OCI-LY7 (cell line): Measurements from ENCODE around the gene RPS14. TPM values are rescaled to one million over a fixed set of nuclear protein-coding genes. Genes with fewer than 3 reads are reported as not detected.

ENCODE experiments used
- BruUV-seq: library from RNA; stranded (reverse); fragments of 400-500 nt; replicated peaks from 2 replicates; lab custom pipeline; 2021; lab: Mats Ljungman, UMichigan
- CTCF ChIA-PET: fragments of 300-600 bp; sonication (Branson Sonifier 250); formaldehyde crosslinking; loops from one replicate; lab custom pipeline; 2022; ENCODE audit warnings: antibody characterized with exemption; ENCODE audit not compliant: unreplicated experiment; lab: Charles Lee
- POLR2A ChIA-PET: fragments of 300-600 bp; sonication (Branson Sonifier 250); formaldehyde crosslinking; loops from one replicate; lab custom pipeline; 2022; ENCODE audit warnings: antibody characterized with exemption; lab: Charles Lee
- DNase-seq: peaks from one replicate; pipeline ENCODE4 v3.0.0-alpha.2; 2015; ENCODE audit warnings: low spot score
- H2AFZ ChIP-seq: fragments of 200-600 bp; sonication (generic), shearing (Covaris generic); 2 replicates; pipeline ENCODE4 v1.6.1; 2014; ENCODE audit warnings: mild to moderate bottlenecking, antibody characterized with exemption, low read length, moderate library complexity
- H3K27ac ChIP-seq: fragments of 200-600 bp; sonication (generic); 2 replicates; pipeline ENCODE4 v1.5.1; 2014; ENCODE audit warnings: mixed run types, low read depth, mild to moderate bottlenecking, moderate library complexity, low read length, inconsistent platforms; ENCODE audit not compliant: poor library complexity, severe bottlenecking
- H3K36me3 ChIP-seq: fragments of 200-600 bp; sonication (generic); 2 replicates; pipeline ENCODE4 v1.6.1; 2014; ENCODE audit warnings: mild to moderate bottlenecking, antibody characterized with exemption, low read length, moderate library complexity, mixed read lengths; ENCODE audit not compliant: insufficient read depth
- H3K4me1 ChIP-seq: fragments of 200-600 bp; sonication (generic); 2 replicates; pipeline ENCODE4 v1.5.1; 2014; ENCODE audit warnings: mild to moderate bottlenecking, low read length; ENCODE audit not compliant: insufficient read depth, poor library complexity, severe bottlenecking
- H3K4me2 ChIP-seq: fragments of 200-600 bp; sonication (generic); 2 replicates; pipeline ENCODE4 v1.6.1; 2014; ENCODE audit warnings: mild to moderate bottlenecking, low read length
- H3K4me3 ChIP-seq: fragments of 200-600 bp; sonication (generic); 2 replicates; pipeline ENCODE4 v1.5.1; 2014; ENCODE audit warnings: mild to moderate bottlenecking, low read depth, low read length; ENCODE audit not compliant: poor library complexity, severe bottlenecking
- H3K79me2 ChIP-seq: fragments of 200-600 bp; sonication (generic); 2 replicates; pipeline ENCODE4 v1.6.1; 2016; ENCODE audit warnings: low read depth, mild to moderate bottlenecking, low read length, moderate library complexity, mixed read lengths; ENCODE audit not compliant: insufficient read depth
- H3K9me2 ChIP-seq: fragments of 200-600 bp; sonication (generic); 2 replicates; pipeline ENCODE4 v1.6.1; 2016; ENCODE audit warnings: mild to moderate bottlenecking, low read length, mixed read lengths; ENCODE audit not compliant: insufficient read depth
- H3K9me3 ChIP-seq: fragments of 200-600 bp; sonication (generic); 2 replicates; pipeline ENCODE4 v1.6.1; 2014; ENCODE audit warnings: mild to moderate bottlenecking, mixed run types, low read length, mixed read lengths
- H4K20me1 ChIP-seq: fragments of 200-600 bp; sonication (generic); 2 replicates; pipeline ENCODE4 v1.6.1; 2014; ENCODE audit warnings: mild to moderate bottlenecking, antibody characterized with exemption, low read length, moderate library complexity, mixed read lengths; ENCODE audit not compliant: insufficient read depth
- CTCF ChIP-seq: fragments of 200-600 bp; sonication (generic); conservative IDR thresholded peaks from 2 replicates; pipeline ENCODE4 v1.5.1; 2014; ENCODE audit warnings: mild to moderate bottlenecking, antibody characterized with exemption, low read length, moderate library complexity, mixed read lengths
- EZH2phosphoT487 ChIP-seq: fragments of 200-600 bp; sonication (generic); IDR thresholded peaks from 2 replicates; pipeline ENCODE4 v1.6.1; 2018; ENCODE audit warnings: low read depth, borderline replicate concordance, mild to moderate bottlenecking, mixed run types, antibody characterized with exemption, low read length, moderate library complexity, mixed read lengths
- intact Hi-C: fragments of 100-400 bp; cut with micrococcal nuclease; formaldehyde crosslinking; loops from one replicate; pipeline ENCODE4 v1.10.0; 2022; ENCODE audit not compliant: unreplicated experiment
- total RNA-seq, 2 experiments: library from RNA; depleted of rRNA in 1 of 2; stranded (reverse); fragments of >200 nt in 1 of 2; shearing (Covaris generic) in 1 of 2; gene quantifications; 2 replicates each; pipeline ENCODE4 v1.2.3, GENCODE V29; 2014 to 2022

RPS14 gene
- total RNA-seq, 2 experiments from 2014 or later, result 2,281 to 2,304 TPM

GRCh38 chr5:150446088-150446487, 3.5 kb downstream of the RPS14 start:
- intact Hi-C loops, result no loop called here
- Histone ChIP-seq H2AFZ (no peak overlapping the region), H3K79me2 (peaks cover 35% of the 10 kb centered on the region), H3K4me1 (peaks cover 20% of the 10 kb centered on the region), H4K20me1 (peaks cover 31% of the 10 kb centered on the region), H3K27ac (no peak overlapping the region), H3K4me3 (no peak overlapping the region), H3K9me3 (peaks cover 7% of the 10 kb centered on the region; the same call in 1 of the 2 replicates), H3K4me2 (no peak overlapping the region), H3K9me2 (no peaks in the 10 kb centered on the region), H3K36me3 (peaks cover 73% of the 10 kb centered on the region)
- DNase-seq, result no peak
- TF ChIP-seq EZH2phosphoT487, result no peak
- TF ChIP-seq CTCF, result no peak
- BruUV-seq, result no TSS peak
- ChIA-PET POLR2A (interaction anchor here (0.6 to 1.3 kb wide), 5 partner anchors 11 to 35 kb away, joined by 3 to 6 read pairs (median 3); no protein-coding TSS in a partner anchor), CTCF (interaction anchor here (0.6 kb wide), 1 partner anchor 45 kb away, joined by 4 read pairs; no protein-coding TSS in a partner anchor)

- no peaks in the 10 kb centered on the region for H3K9me2 ChIP-seq
- no peak for TF ChIP-seq EZH2phosphoT487
- TF ChIP-seq CTCF, result no peak
- H4K20me1 ChIP-seq, result peaks cover 31% of the 10 kb centered on the region
- no peak overlapping the region for H2AFZ ChIP-seq
- no peak overlapping the region for H3K4me3 ChIP-seq
- ChIA-PET POLR2A (no interaction called here), CTCF (interaction anchor here (0.6 kb wide), 1 partner anchor 14 kb away, joined by 3 read pairs; no protein-coding TSS in a partner anchor)
- no peak for DNase-seq
- H3K4me2 ChIP-seq, result no peak overlapping the region
- peaks cover 35% of the 10 kb centered on the region for H3K79me2 ChIP-seq
- H3K9me3 ChIP-seq, result no peaks in the 10 kb centered on the region
- intact Hi-C loops, result no loop called here
- H3K4me1 ChIP-seq, result peaks cover 20% of the 10 kb centered on the region
- H3K27ac ChIP-seq, result no peak overlapping the region
- no TSS peak for BruUV-seq
- H3K36me3 ChIP-seq, result peaks cover 73% of the 10 kb centered on the region
These were observed 4.8 kb downstream of the RPS14 start for GRCh38 chr5:150444770-150445169.
